Loucy (cell line): ENCODE results near the gene FBN1.

Experiments
- CTCF ChIP-seq: fragments of 200-600 bp; sonication (generic); conservative IDR thresholded peaks from 2 replicates; pipeline ENCODE4 v1.5.1; 2014; ENCODE audit warnings: mild to moderate bottlenecking, antibody characterized with exemption, low read length
- EZH2phosphoT487 ChIP-seq: fragments of 200-600 bp; IDR thresholded peaks from 2 replicates; pipeline ENCODE4 v1.6.1; 2018; ENCODE audit warnings: antibody characterized with exemption, mild to moderate bottlenecking, moderate library complexity, borderline replicate concordance

- no peak for TF ChIP-seq CTCF
- TF ChIP-seq EZH2phosphoT487 = no peak
These were observed 2.7 kb downstream of the FBN1 start for GRCh38 chr15:48642795-48643194.
